SU-DHL-6 (cell line): Measurements from ENCODE around the gene CDH13.

Source experiments
- H2AFZ ChIP-seq: fragments of 200-600 bp; sonication (generic); 2 replicates; pipeline ENCODE4 v1.6.1; 2014; ENCODE audit warnings: low read depth, mild to moderate bottlenecking, moderate library complexity, mixed read lengths, antibody characterized with exemption, low read length; ENCODE audit not compliant: severe bottlenecking
- H3F3A ChIP-seq: fragments of 200-600 bp; shearing (Covaris generic); 2 replicates; pipeline ENCODE4 v1.6.0; 2016; ENCODE audit warnings: antibody characterized with exemption, mild to moderate bottlenecking; ENCODE audit not compliant: insufficient read depth
- H3K27ac ChIP-seq: fragments of 200-600 bp; sonication (generic); 2 replicates; pipeline ENCODE4 v1.5.1; 2016; ENCODE audit warnings: low read depth, mild to moderate bottlenecking, low read length, moderate library complexity, mixed read lengths
- H3K27me3 ChIP-seq: fragments of 200-600 bp; sonication (generic), shearing (Covaris generic); 2 replicates; pipeline ENCODE4 v1.6.0; 2014; ENCODE audit warnings: mild to moderate bottlenecking, low read length
- H3K36me3 ChIP-seq: fragments of 200-600 bp; sonication (generic); 2 replicates; pipeline ENCODE4 v1.6.1; 2014; ENCODE audit warnings: mild to moderate bottlenecking, low read length, mixed read lengths
- H3K4me2 ChIP-seq: fragments of 300-600, 200-600 bp; shearing (Covaris generic), sonication (generic); 2 replicates; pipeline ENCODE4 v1.6.0; 2014; ENCODE audit warnings: low read length, low read depth, mild to moderate bottlenecking; ENCODE audit not compliant: poor library complexity, severe bottlenecking
- H3K4me3 ChIP-seq: fragments of 200-600 bp; sonication (generic); 2 replicates; pipeline ENCODE4 v1.5.1; 2014; ENCODE audit warnings: antibody characterized with exemption, low read length, mild to moderate bottlenecking, mixed read lengths; ENCODE audit not compliant: insufficient read depth, poor library complexity, severe bottlenecking
- H3K79me2 ChIP-seq: fragments of 200-600 bp; sonication (generic); 2 replicates; pipeline ENCODE4 v1.6.1; 2014; ENCODE audit warnings: mild to moderate bottlenecking, low read length, moderate library complexity; ENCODE audit not compliant: insufficient read depth
- H3K9ac ChIP-seq: fragments of 200-600 bp; sonication (generic); 2 replicates; pipeline ENCODE4 v1.7.0; 2014; ENCODE audit warnings: mild to moderate bottlenecking, low read length
- H3K9me2 ChIP-seq: fragments of 200-600 bp; sonication (generic); replicated peaks from 2 replicates; pipeline ENCODE4 v1.6.1; 2014; ENCODE audit warnings: low read length; ENCODE audit not compliant: insufficient read depth
- H3K9me3 ChIP-seq: fragments of 200-600 bp; sonication (generic); 2 replicates; pipeline ENCODE4 v1.6.1; 2014; ENCODE audit warnings: low read length, mixed read lengths; ENCODE audit not compliant: insufficient read depth
- H4K20me1 ChIP-seq: fragments of 200-600 bp; sonication (generic); 2 replicates; pipeline ENCODE4 v1.6.1; 2014; ENCODE audit warnings: low read depth, mild to moderate bottlenecking, antibody characterized with exemption, low read length, moderate library complexity, mixed read lengths
- CTCF ChIP-seq: fragments of 200-600 bp; sonication (generic); IDR thresholded peaks from one replicate; pipeline ENCODE4 v1.5.1; 2017; ENCODE audit warnings: antibody characterized with exemption, mild to moderate bottlenecking, low read length, moderate library complexity; ENCODE audit not compliant: insufficient read depth, poor library complexity, severe bottlenecking
- EZH2phosphoT487 ChIP-seq: fragments of 200-600 bp; sonication (generic), shearing (Covaris generic); conservative IDR thresholded peaks from 2 replicates; pipeline ENCODE4 v1.6.1; 2018; ENCODE audit warnings: mild to moderate bottlenecking, antibody characterized with exemption, low read length, moderate library complexity, mixed read lengths

The CDH13 gene

GRCh38 chr16:83353241-83353640 lies 726.5 kb downstream of the CDH13 start:
- Histone ChIP-seq H3K4me2 (no peak overlapping the region), H3K36me3 (no peaks in the 10 kb centered on the region), H2AFZ (no peak overlapping the region), H3K9me3 (no peaks in the 10 kb centered on the region), H3K79me2 (no peaks in the 10 kb centered on the region), H3K27ac (no peak overlapping the region), H3K9me2 (no peaks in the 10 kb centered on the region), H3F3A (no peaks in the 10 kb centered on the region), H3K9ac (no peak overlapping the region), H3K4me3 (no peak overlapping the region), H4K20me1 (no peaks in the 10 kb centered on the region), H3K27me3 (no peaks in the 10 kb centered on the region)
- TF ChIP-seq CTCF = no peak
- TF ChIP-seq EZH2phosphoT487 = no peak

- H3K4me2 ChIP-seq = no peak overlapping the region
- no peak overlapping the region for H2AFZ ChIP-seq
- no peak for TF ChIP-seq EZH2phosphoT487
- TF ChIP-seq CTCF = no peak
- H3K9me2 ChIP-seq = no peaks in the 10 kb centered on the region
- H3K27ac ChIP-seq = no peak overlapping the region
- H3F3A ChIP-seq = no peaks in the 10 kb centered on the region
- H3K36me3 ChIP-seq = no peaks in the 10 kb centered on the region
- H4K20me1 ChIP-seq = no peaks in the 10 kb centered on the region
- H3K9ac ChIP-seq = no peak overlapping the region
- H3K4me3 ChIP-seq = no peak overlapping the region
- H3K27me3 ChIP-seq = no peaks in the 10 kb centered on the region
- H3K9me3 ChIP-seq = no peaks in the 10 kb centered on the region
- no peaks in the 10 kb centered on the region for H3K79me2 ChIP-seq
Measured at GRCh38 chr16:83354015-83354414, 727.2 kb downstream of the CDH13 start.

- no peak overlapping the region for H3K4me3 ChIP-seq
- no peaks in the 10 kb centered on the region for H3K9me2 ChIP-seq
- H2AFZ ChIP-seq = no peak overlapping the region
- H3K27ac ChIP-seq = no peak overlapping the region
- no peaks in the 10 kb centered on the region for H3K36me3 ChIP-seq
- no peaks in the 10 kb centered on the region for H3K9me3 ChIP-seq
- H3K79me2 ChIP-seq = no peaks in the 10 kb centered on the region
- TF ChIP-seq EZH2phosphoT487 = no peak
- TF ChIP-seq CTCF = no peak
- no peak overlapping the region for H3K4me2 ChIP-seq
- H3K27me3 ChIP-seq = no peaks in the 10 kb centered on the region
- no peak overlapping the region for H3K9ac ChIP-seq
- H3F3A ChIP-seq = no peaks in the 10 kb centered on the region
- no peaks in the 10 kb centered on the region for H4K20me1 ChIP-seq
Measured at GRCh38 chr16:83355570-83356218, 728.9 kb downstream of the CDH13 start.
